Panc1 (cell line): ENCODE results near the gene WFIKKN1.

Experiments used
- TF ChIP-seq, protein P1 (sequence below): fragments of 450-650 bp; IDR thresholded peaks from 2 replicates; pipeline ENCODE4 v1.5.1; 2017; ENCODE audit warnings: mild to moderate bottlenecking
- TF ChIP-seq, protein P2 (sequence below), 2 experiments: IDR thresholded peaks; 2 replicates each; pipeline ENCODE4 v1.6.1; 2011 to 2012; ENCODE audit warnings: low read depth in 2 of 2, control low read depth in 1 of 2, low read length in 1 of 2, mild to moderate bottlenecking in 1 of 2, moderate library complexity in 1 of 2; ENCODE audit not compliant: insufficient read depth in 1 of 2

DNA sequence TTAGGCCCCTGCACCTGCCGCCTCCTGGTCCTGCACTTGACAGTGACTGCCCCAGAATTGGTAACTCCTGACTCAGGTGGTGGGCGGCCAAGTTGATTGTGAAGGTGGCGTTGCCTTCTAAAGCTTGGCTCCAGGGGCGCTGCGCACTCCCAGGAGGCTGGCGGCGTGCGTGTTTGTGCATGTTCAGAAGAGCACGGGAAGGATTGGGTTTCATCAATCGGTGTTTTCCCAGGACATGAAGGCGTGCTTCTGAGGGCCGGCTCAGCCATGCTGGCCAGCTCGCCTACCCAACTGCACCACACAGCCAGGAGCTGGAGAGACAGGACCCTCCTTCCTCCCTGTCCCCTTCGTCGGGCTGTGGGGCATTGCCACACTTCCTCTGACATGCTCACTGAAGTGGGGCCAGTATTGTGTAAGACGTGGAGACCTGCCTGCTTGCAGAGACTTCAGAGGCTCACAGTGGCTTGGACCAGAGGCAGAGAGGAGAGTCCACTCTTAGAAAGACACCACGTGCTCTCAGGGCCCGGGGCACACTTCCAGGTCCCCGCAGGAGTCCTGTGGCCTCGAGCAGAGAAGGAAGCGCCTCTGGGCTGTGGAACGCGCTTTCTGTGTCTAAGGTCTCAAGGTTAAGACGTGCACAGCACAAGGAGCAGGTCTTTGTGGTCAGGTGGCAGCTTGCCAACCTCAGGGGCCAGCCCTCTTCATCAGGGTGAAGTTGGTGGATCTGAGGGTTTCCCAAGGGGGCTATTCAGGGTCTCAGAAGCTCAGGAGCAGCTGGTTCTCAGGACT is 38.1 kb upstream of the WFIKKN1 start:
- TF ChIP-seq, protein P1, sequence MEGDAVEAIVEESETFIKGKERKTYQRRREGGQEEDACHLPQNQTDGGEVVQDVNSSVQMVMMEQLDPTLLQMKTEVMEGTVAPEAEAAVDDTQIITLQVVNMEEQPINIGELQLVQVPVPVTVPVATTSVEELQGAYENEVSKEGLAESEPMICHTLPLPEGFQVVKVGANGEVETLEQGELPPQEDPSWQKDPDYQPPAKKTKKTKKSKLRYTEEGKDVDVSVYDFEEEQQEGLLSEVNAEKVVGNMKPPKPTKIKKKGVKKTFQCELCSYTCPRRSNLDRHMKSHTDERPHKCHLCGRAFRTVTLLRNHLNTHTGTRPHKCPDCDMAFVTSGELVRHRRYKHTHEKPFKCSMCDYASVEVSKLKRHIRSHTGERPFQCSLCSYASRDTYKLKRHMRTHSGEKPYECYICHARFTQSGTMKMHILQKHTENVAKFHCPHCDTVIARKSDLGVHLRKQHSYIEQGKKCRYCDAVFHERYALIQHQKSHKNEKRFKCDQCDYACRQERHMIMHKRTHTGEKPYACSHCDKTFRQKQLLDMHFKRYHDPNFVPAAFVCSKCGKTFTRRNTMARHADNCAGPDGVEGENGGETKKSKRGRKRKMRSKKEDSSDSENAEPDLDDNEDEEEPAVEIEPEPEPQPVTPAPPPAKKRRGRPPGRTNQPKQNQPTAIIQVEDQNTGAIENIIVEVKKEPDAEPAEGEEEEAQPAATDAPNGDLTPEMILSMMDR: no peak
- TF ChIP-seq, protein P2, sequence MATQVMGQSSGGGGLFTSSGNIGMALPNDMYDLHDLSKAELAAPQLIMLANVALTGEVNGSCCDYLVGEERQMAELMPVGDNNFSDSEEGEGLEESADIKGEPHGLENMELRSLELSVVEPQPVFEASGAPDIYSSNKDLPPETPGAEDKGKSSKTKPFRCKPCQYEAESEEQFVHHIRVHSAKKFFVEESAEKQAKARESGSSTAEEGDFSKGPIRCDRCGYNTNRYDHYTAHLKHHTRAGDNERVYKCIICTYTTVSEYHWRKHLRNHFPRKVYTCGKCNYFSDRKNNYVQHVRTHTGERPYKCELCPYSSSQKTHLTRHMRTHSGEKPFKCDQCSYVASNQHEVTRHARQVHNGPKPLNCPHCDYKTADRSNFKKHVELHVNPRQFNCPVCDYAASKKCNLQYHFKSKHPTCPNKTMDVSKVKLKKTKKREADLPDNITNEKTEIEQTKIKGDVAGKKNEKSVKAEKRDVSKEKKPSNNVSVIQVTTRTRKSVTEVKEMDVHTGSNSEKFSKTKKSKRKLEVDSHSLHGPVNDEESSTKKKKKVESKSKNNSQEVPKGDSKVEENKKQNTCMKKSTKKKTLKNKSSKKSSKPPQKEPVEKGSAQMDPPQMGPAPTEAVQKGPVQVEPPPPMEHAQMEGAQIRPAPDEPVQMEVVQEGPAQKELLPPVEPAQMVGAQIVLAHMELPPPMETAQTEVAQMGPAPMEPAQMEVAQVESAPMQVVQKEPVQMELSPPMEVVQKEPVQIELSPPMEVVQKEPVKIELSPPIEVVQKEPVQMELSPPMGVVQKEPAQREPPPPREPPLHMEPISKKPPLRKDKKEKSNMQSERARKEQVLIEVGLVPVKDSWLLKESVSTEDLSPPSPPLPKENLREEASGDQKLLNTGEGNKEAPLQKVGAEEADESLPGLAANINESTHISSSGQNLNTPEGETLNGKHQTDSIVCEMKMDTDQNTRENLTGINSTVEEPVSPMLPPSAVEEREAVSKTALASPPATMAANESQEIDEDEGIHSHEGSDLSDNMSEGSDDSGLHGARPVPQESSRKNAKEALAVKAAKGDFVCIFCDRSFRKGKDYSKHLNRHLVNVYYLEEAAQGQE (IDR thresholded peaks at IDR 0.05; ENCODE audit: insufficient read depth in 1 of 2, low read depth in 2 of 2, low read length in 1 of 2): no peak
